Endothelial cell of umbilical vein (primary cell): ENCODE measurements around the gene ERGIC1. TPM values are rescaled to one million over a fixed set of nuclear protein-coding genes. Genes with fewer than 3 reads are reported as not detected.
A peak's percentile ranks its signal among the peaks of the same experiment; 100 is the strongest.

ENCODE experiments used
- BruUV-seq: library from RNA; stranded (reverse); fragments of 400-500 nt; replicated peaks from 2 replicates; lab custom pipeline; 2021; lab: Mats Ljungman, UMichigan
- CTCF ChIA-PET: fragments of 300-600, 350-600 bp; sonication (Branson Sonifier 250); formaldehyde crosslinking; loops from one replicate; lab custom pipeline; 2021; ENCODE audit warnings: antibody characterized with exemption, inconsistent platforms; lab: Charles Lee
- POLR2A ChIA-PET: fragments of 300-600, 350-600 bp; sonication (Branson Sonifier 250); formaldehyde crosslinking; loops from one replicate; lab custom pipeline; 2021; ENCODE audit warnings: antibody characterized with exemption, inconsistent platforms; lab: Charles Lee
- DNase-seq: peaks from one replicate; pipeline ENCODE4 v3.0.0-alpha.2; 2011; ENCODE audit warnings: low read depth, low spot score
- FAIRE-seq: peaks from 2 replicates; lab custom pipeline; 2011; peaks lifted over from hg19 to GRCh38; lab: Jason Lieb, UNC
- H2AFZ ChIP-seq: 2 replicates; pipeline ENCODE4 v1.6.0; 2012; ENCODE audit warnings: low read depth, low read length, control low read depth, inconsistent platforms
- H3K27ac ChIP-seq: 2 replicates; pipeline ENCODE4 v1.5.1; 2011; ENCODE audit warnings: low read depth, mild to moderate bottlenecking, control low read depth, low read length, moderate library complexity; ENCODE audit not compliant: insufficient read depth
- H3K27me3 ChIP-seq, 2 experiments: 2 replicates each; pipeline versions ENCODE4 v1.6.0 to v1.6.1; 2011; ENCODE audit warnings: low read length in 2 of 2, mixed read lengths in 1 of 2; ENCODE audit not compliant: control insufficient read depth in 2 of 2, insufficient read depth in 2 of 2
- H3K36me3 ChIP-seq, 2 experiments: 2 replicates in 1 of 2; 3 replicates in 1 of 2; pipeline ENCODE4 v1.5.1; 2011; ENCODE audit warnings: low read length in 2 of 2, mild to moderate bottlenecking in 1 of 2, moderate library complexity in 1 of 2; ENCODE audit not compliant: control insufficient read depth in 2 of 2, insufficient read depth in 2 of 2; ENCODE audit errors: extremely low read depth in 1 of 2
- H3K4me1 ChIP-seq: 3 replicates; pipeline ENCODE4 v1.5.1; 2011; ENCODE audit warnings: mild to moderate bottlenecking, low read length; ENCODE audit not compliant: control insufficient read depth, insufficient read depth; ENCODE audit errors: extremely low read depth
- H3K4me2 ChIP-seq: 2 replicates; pipeline ENCODE4 v1.6.1; 2011; ENCODE audit warnings: low read length, control low read depth, mixed read lengths; ENCODE audit not compliant: insufficient read depth
- H3K4me3 ChIP-seq, 3 experiments: fragments of 200-600 bp in 1 of 3; sonication (generic), shearing (Covaris generic) in 1 of 3; replicated peaks in 1 of 3; 2 replicates each; pipeline ENCODE4 v1.5.1; 2011 to 2016; ENCODE audit warnings: control low read depth in 3 of 3, low read length in 3 of 3, mild to moderate bottlenecking in 2 of 3, inconsistent platforms in 1 of 3, low read depth in 1 of 3, moderate library complexity in 1 of 3; ENCODE audit not compliant: insufficient read depth in 1 of 3
- H3K79me2 ChIP-seq: 2 replicates; pipeline ENCODE4 v1.6.0; 2012; ENCODE audit warnings: low read length, inconsistent platforms; ENCODE audit not compliant: control insufficient read depth, insufficient read depth
- H3K9ac ChIP-seq: replicated peaks from 2 replicates; pipeline ENCODE3; 2011; ENCODE audit warnings: low read length, control low read depth; ENCODE audit not compliant: insufficient read depth; ENCODE audit errors: extremely low read depth
- H3K9me1 ChIP-seq: replicated peaks from 3 replicates; pipeline ENCODE4 v1.6.0; 2011; ENCODE audit warnings: mild to moderate bottlenecking, low read length; ENCODE audit not compliant: control insufficient read depth, insufficient read depth; ENCODE audit errors: extremely low read depth
- H3K9me3 ChIP-seq: replicated peaks from 2 replicates; pipeline ENCODE4 v1.5.1; 2012; ENCODE audit warnings: low read length, inconsistent platforms; ENCODE audit not compliant: control insufficient read depth, insufficient read depth
- H4K20me1 ChIP-seq: replicated peaks from 2 replicates; pipeline ENCODE3; 2011; ENCODE audit warnings: mild to moderate bottlenecking, low read length; ENCODE audit not compliant: control insufficient read depth, insufficient read depth; ENCODE audit errors: extremely low read depth
- EZH2 ChIP-seq: IDR thresholded peaks from 2 replicates; pipeline ENCODE4 v1.6.1; 2012; ENCODE audit warnings: borderline replicate concordance, low read depth, mild to moderate bottlenecking, moderate library complexity, low read length, inconsistent platforms; ENCODE audit not compliant: severe bottlenecking
- FOS ChIP-seq: IDR thresholded peaks from 2 replicates; pipeline ENCODE4 v1.6.1; 2011; ENCODE audit warnings: mild to moderate bottlenecking, low read length, moderate library complexity, borderline replicate concordance; ENCODE audit not compliant: insufficient read depth
- GATA2 ChIP-seq: IDR thresholded peaks from 2 replicates; pipeline ENCODE4 v1.7.0; 2011; ENCODE audit warnings: low read depth, mild to moderate bottlenecking, moderate library complexity, mixed read lengths, low read length; ENCODE audit not compliant: insufficient read length, insufficient read depth
- JUN ChIP-seq: IDR thresholded peaks from 2 replicates; pipeline ENCODE4 v1.6.1; 2011; ENCODE audit warnings: borderline replicate concordance, low read depth; ENCODE audit not compliant: insufficient read length, insufficient read depth
- MYC ChIP-seq: IDR thresholded peaks from one replicate; pipeline ENCODE4 v1.6.1; 2011; ENCODE audit warnings: mild to moderate bottlenecking, low read depth, low read length
- POLR2A ChIP-seq: IDR thresholded peaks from 2 replicates; pipeline ENCODE4 v1.6.1; 2012; ENCODE audit warnings: low read depth, mild to moderate bottlenecking, control low read depth, low read length
- POLR2AphosphoS5 ChIP-seq: IDR thresholded peaks from 2 replicates; pipeline ENCODE4 v1.6.1; 2012; ENCODE audit warnings: low read depth, mild to moderate bottlenecking, control low read depth, low read length, moderate library complexity; ENCODE audit not compliant: insufficient read depth
- dilution Hi-C: fragments of 300-500 bp; cut with MboI; formaldehyde crosslinking; loops from one replicate; pipeline ENCODE4 v1.15.0; 2019; ENCODE audit warnings: low sequenced_read_pairs; ENCODE audit not compliant: extremely low pct_ligation_motif_present
- intact Hi-C: fragments of 100-400 bp; cut with micrococcal nuclease; formaldehyde crosslinking; loops from one replicate; pipeline ENCODE4 v1.10.0; 2022
- polyA plus RNA-seq, 4 experiments: library from polyadenylated mRNA; depleted of rRNA in 3 of 4; stranded (reverse) in 3 of 4; unstranded in 1 of 4; fragments of >200 nt; gene quantifications; 2 replicates each; pipeline versions ENCODE4 v1.2.1 to v1.2.3, GENCODE V29; 2011 to 2012; ENCODE audit warnings: missing spikeins in 1 of 4
- total RNA-seq: library from RNA; stranded (reverse); gene quantifications from 2 replicates; pipeline ENCODE4 v1.2.3, GENCODE V29; 2021
- TF ChIP-seq, protein P1 (sequence below), 2 donors: IDR thresholded peaks; 1 replicate in 1 of 2; 2 replicates in 1 of 2; pipeline ENCODE4 v1.5.1; 2011; ENCODE audit warnings: low read length in 2 of 2, mild to moderate bottlenecking in 2 of 2, moderate library complexity in 2 of 2, control low read depth in 1 of 2, inconsistent platforms in 1 of 2, low read depth in 1 of 2; ENCODE audit not compliant: insufficient read depth in 1 of 2; ENCODE audit errors: extremely low read depth in 1 of 2
- TF ChIP-seq, protein P2 (sequence below): IDR thresholded peaks from 2 replicates; pipeline ENCODE4 v1.6.1; 2011; ENCODE audit not compliant: insufficient read depth, insufficient read length

The ERGIC1 gene
- total and polyA plus RNA-seq, 2 donors (not counting 3 experiments of a cell fraction or from before 2014, with no cell fraction given): 105 to 109 TPM

GRCh38 chr5:172904643-172905345 is 70.7 kb downstream of the ERGIC1 start:
- intact Hi-C loops: no loop called here

More at GRCh38 chr5:172904643-172905345, 70.7 kb downstream of the ERGIC1 start:
- H2AFZ ChIP-seq: no peak overlapping the region
- POLR2A ChIA-PET: interaction anchor here (1.7 kb wide), 1 partner anchor 134 kb away, joined by 6 read pairs; the partner anchor contains the start of gene DUSP1
- dilution Hi-C loops: no loop called here
- peak overlapping the region; percentile 16 for H3K27ac ChIP-seq
- CTCF ChIA-PET: interaction anchor here (0.9 to 2.4 kb wide), 8 partner anchors 27 to 198 kb away, joined by 3 to 13 read pairs (median 4); partner anchors contain the start of gene DUSP1
- H3K27me3 ChIP-seq: no peaks in the 10 kb centered on the region
- no peaks in the 10 kb centered on the region for H3K79me2 ChIP-seq
- peaks cover 28% of the 10 kb centered on the region for H3K4me1 ChIP-seq
- DNase-seq (peak; percentile 65), FAIRE-seq (no peak)
- TF ChIP-seq FOS: no peak
- TF ChIP-seq POLR2AphosphoS5: no peak
- no peak for TF ChIP-seq MYC
- TF ChIP-seq, protein P1, sequence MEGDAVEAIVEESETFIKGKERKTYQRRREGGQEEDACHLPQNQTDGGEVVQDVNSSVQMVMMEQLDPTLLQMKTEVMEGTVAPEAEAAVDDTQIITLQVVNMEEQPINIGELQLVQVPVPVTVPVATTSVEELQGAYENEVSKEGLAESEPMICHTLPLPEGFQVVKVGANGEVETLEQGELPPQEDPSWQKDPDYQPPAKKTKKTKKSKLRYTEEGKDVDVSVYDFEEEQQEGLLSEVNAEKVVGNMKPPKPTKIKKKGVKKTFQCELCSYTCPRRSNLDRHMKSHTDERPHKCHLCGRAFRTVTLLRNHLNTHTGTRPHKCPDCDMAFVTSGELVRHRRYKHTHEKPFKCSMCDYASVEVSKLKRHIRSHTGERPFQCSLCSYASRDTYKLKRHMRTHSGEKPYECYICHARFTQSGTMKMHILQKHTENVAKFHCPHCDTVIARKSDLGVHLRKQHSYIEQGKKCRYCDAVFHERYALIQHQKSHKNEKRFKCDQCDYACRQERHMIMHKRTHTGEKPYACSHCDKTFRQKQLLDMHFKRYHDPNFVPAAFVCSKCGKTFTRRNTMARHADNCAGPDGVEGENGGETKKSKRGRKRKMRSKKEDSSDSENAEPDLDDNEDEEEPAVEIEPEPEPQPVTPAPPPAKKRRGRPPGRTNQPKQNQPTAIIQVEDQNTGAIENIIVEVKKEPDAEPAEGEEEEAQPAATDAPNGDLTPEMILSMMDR (IDR thresholded peaks at IDR 0.05; ENCODE audit: extremely low read depth in 1 of 2, insufficient read depth in 1 of 2, low read depth in 1 of 2, low read length in 2 of 2): no peak
- TF ChIP-seq GATA2: no peak
- TF ChIP-seq POLR2A: no peak
- no peak for TF ChIP-seq JUN
- TF ChIP-seq EZH2: no peak
- TF ChIP-seq, protein P2, sequence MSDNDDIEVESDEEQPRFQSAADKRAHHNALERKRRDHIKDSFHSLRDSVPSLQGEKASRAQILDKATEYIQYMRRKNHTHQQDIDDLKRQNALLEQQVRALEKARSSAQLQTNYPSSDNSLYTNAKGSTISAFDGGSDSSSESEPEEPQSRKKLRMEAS: no peak
- BruUV-seq: no TSS peak
- H3K4me2 ChIP-seq: no peak overlapping the region
- peaks cover 0 to 2% of the 10 kb centered on the region in 2 experiments for H3K36me3 ChIP-seq
- no peaks in the 10 kb centered on the region for H3K9me3 ChIP-seq
- no peak overlapping the region for H3K4me3 ChIP-seq
- no peaks in the 10 kb centered on the region for H4K20me1 ChIP-seq
- no peak overlapping the region for H3K9ac ChIP-seq
- no peaks in the 10 kb centered on the region for H3K9me1 ChIP-seq
